Central memory CD4-positive, alpha-beta T cell (primary cell): ENCODE results near the gene ENDOV.

Experiments used
- DNase-seq: peaks from one replicate; pipeline ENCODE4 v3.0.0; 2022

ENDOV gene

DNA sequence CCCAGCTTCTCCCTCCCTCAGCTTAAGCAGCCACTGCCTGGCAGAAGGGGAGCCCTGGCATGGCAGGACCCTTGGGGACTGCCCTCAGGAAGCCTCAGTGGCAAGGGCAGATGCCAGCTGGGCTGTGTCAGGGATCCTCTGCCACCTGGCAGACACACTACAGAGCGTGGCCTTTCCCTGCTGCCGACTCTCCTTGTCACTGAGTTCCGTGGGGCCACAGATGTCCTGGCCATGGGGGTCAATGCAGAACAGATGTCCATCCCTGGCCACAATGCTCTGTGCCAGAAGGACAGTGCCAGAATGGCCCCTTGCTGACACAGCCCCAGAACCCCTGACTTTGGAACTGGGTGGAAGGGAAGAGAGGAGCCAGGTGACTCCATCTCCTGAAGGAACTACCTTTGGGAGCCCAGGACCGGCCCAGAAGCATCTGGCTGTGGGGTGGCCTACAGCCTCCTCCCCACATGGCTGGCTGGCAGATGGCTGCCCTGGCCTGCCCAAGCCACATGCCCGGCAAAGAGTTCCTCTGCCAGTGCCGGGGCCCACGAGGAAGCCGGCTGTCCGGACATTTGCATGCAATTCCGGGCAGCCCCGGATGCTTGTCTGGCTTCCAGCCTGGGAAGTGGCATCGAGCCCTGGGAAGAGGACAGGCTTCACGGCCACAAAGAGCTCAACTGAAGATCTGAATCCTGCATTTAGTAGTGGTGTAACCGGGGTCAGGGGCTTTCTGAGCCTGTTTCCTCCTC lies 37.4 kb downstream of the ENDOV start:
- no peak for DNase-seq

DNA sequence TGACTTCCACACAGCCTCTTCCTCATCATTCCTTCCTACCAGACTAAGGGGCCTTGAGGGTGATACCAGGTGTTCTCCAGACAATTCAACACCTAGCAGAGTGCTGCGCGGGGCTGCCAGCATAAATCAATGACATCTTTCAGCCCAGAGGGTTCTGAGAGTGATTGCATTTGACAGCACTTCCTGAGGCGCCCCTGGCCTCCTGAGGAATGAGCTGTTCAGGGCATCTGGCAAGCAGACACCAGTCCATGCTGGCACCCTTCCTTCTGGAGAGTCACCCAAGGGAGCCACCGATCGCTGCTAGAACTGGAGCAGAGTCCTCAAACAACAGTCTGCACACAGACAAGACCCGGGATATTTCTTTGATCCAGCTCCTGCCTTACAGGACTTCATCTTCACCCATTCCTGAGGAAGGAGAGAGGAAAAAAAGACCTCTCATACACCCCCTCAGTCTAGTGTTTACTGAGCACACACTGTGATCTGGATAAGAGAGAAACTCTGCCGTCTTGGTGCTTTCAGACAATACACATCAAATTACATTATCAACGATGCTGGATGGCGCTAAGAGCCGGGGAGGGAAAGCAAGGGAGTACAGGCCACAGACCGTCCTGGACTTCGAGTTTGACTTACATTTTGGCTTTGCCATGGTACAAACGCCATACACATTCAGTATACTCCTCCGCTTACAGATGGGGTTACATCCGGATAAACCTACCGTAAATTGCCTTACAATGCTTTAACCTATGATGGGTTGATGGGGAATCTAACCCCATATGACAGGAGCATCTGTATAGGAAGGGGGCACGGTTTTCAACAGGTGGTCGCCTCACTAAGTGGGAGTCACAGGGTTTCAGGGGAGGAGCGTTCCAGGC lies 38.4 kb downstream of the ENDOV start:
- no peak for DNase-seq

DNA sequence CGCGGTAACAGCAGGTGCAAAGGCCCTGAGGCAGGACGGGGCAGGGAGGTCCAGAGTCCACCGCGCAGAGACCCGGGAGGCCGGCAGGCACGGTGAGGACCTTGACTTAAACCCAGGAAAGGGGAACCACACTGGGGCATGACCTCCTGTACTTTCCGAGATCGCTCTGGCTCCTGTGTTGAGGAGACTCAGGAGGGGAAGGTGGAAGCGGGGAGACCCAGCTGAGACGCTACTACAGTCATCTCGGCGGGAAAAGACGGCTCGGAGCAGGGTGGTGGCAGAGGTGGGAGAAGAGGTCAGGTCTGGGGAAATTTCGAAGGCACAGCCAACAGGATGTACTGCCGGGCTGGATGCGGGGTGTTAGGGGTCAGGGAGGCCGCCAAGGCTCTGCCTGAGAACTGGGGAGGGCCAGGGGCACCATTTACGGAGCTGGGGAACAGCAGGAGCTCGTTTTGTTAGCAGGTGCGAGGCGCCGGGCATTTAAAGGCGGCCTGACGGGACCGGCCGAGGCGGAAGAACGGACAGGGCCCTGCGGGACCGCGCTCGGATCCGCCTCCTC lies 39.1 kb downstream of the ENDOV start:
- DNase-seq, result no peak

DNA sequence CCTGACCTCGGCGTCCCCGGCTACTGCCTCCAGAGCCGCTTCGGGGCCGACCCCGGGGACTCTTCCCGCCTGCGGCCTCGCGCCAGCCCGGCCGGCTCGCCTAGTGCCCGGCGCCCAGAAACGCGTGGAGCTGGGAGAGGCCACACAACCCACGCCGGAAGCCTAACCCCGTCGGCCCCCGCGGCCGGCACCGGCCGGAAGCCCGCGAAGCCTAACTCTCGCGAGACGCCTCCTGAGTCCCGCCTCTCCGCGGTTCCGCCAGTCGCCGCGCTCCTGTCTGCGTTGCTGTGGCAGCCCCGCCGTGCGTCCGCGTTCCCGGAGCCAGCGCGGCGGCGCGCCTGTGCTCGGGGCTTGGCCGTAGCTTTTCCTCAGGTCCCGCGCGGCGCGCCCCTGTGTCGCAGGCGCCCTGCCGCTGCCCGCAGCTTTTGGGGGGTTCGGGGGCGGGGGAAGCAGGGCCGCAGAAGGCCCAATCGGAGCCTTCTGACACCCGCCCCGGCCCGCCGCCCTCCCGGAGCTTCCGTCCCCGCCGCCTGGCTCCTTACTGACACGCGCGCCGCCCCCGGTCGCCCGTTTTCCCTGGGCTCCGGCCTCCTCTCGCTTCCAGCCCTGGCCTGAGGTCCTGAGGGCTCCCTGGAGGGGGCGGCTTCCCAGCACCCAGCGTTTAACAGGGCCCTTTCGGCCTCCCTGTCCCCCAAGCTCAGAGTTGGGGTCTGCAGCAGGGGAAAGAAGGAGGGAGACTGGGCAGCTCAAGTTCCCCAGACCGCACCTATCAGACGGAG lies 39.8 kb downstream of the ENDOV start:
- peak; percentile 93 for DNase-seq

DNA sequence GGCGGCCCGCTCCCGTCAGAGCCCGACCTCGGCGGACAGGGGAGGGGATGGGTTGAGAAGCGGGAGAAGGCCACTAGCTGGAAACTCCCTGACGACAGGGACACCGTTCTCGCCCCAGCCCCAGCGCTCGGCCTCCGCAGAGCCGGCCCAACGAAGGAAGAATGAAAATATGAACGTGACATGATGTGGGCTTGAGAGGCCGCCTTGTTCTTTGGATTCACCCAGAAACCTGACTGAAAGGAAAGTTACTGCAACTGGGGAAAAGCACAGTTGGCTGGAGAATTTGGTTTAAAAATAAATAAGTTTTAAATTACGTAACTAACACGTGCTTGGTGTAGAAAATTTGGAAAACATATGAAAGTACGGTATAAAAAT lies 40.4 kb downstream of the ENDOV start:
- no peak for DNase-seq

DNA sequence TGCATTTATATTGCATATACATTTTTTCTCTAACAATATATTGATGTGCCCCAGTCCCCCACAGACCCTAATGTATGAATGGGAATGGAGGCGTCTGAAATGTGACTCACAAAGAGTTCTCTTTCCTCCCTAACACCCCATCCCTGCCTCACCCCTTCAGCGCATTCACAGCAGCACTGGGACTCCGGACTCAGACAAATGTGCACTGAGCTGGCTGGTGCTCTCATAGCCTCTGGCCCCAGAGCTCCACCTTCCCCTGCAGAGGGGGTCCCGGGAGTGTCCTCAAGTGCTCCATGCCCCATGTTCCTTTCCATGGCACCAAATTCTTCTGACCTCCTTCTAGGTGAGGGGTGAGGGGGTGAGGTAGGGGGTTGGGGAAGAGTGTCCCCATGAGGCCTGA lies 40.8 kb downstream of the ENDOV start:
- no peak for DNase-seq

DNA sequence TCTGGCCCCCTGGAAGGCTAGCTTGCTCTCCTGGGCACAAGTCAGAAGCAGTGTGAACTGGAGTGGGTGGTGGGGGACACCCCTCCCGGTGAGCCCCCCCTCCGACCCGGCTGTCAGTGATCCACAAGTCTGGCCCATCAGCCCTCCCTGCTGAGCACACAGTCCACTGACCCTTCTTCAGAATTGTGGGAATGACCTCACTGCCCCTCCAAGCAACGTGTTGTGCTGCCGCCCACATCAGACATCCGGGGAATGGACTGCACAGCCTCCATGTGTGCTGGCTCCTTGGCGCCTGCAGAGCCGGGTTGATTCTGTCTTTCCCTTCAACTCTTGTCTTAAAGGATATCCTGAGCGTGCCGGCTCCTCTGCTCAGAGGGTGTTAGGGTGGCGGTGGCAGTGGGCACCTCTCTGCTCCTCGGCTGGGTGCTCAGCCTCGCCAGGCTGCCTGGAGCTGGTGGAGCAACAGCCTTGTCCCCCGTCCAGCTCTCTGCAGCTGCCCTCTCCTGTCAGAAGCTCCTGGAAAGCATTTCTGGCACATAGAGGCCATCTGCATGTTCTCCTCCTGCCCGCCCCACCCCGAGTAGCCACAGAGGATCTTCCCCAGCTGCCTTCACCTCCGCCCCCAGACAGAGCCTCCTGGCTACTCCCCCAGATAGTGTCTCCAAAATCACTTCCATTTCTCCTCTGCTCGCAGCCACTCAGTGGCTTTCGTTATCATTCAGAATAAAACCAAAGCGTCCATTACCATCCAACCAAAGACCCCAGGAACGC lies 41.7 kb downstream of the ENDOV start:
- DNase-seq, result no peak

DNA sequence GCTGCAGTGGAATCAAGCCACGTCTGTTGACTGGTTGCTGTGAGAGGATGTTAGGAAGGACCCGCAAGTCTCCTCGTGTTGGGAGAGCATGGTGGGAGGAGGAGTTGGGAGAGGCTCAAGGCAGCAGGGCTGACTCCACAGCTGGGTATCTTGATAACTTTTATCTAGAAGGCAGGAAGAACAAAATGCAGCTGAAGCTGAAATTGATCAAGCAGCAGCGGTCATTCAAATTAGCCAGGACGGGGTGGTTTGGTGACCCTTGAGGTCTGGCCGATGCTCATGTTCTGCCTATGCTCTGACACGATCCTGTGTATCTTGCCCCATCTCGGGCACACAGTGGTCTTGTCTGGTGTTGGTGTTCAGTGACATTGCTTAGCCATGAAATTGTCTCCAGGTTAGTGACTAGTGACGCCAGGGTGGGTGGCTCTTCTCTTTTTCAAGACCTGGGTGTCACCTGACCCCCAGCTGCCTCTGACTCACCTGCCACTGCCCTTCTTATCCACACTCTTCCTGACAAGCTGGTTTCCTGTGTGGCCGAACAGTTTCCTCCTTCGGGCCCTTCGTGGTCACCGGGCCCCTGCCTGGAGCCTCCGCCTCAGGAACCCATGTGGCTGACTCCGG lies 42.4 kb downstream of the ENDOV start:
- DNase-seq, result no peak

DNA sequence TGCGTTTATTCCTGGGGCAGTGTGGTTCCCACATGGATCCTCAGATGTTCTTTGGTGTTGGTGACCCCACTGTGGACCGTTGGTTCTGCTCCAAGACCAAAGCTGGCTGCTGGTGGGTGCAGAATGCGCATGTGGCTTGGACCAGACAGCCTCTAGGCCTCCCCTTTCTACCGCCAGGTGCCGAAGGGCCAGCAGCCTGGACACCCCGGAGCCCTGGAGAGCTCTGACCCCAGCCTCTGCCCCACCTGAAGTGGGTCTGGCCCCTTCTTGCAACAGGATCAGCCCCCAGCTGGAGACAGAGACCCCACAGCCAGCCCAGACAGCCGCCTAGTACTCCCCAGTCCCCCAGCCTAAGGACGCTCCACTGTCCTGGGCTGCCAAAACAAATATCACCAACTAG lies 43.0 kb downstream of the ENDOV start:
- no peak for DNase-seq

DNA sequence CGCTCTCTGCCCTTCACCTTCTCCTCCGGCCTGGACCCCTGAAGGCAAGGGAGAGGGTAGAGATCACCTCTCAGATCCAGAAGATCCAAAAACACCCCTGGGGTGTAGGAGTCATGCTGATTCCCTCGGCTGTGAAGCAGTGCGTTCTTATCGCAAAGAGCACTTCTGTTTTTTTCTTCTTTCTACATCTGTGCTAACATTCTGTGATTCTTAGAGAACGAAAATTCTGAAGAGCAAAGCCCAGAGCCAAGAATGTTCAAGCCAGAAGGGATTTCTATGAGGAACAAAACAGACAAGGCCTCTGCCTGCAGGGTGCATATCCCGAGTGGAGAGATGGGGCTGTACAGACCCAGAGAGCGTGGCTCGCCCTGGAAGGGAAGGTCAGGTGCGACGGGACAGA lies 44.3 kb downstream of the ENDOV start:
- no peak for DNase-seq

DNA sequence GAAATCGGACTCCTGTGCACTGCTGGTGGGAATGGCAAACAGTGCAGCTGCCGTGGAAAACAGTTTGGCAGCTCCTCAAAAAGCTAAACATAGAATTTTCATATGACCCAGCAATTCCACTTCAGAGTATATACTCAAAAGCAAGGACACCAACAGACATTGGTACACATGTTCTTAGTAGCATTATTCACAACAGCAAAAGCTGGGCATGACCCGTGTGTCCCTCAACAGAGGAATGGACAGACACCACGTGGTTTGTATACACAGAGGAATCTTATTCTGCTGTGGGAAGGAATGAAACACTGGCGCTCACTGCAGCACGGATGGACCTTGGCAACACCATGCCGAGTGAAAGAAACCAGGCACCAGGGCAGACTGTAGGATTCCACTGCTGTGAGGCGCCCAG lies 45.5 kb downstream of the ENDOV start:
- DNase-seq, result no peak

DNA sequence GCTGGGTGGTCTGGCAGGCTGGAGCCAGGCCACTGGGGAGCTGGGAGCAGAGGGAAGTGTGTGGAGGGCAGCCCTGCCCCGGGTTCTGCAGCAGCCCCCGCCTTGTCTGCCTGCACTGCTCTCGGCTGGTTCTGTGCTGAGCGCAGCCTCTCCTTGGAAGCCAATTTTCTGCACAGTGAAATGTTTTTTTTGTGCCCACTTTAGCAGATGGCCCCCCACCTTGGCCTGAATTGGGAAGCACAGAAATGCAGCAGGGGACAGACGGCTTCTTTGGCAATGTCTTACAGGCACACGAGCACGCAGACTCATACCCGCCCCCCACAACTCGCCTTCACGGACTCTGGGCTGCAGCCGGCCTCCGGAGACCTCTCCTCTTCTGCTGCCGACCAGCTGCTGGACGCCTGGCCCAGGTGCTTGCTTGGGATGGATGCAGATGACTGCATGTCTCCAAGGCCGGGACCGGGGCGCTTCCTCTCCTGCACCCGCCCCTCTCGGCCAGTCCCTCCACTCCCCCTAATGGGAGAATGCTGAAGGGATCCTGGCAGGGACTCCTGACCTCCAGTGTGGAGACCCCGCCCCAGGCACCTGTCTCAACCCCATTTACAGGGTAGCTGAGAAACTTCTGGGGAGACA lies 46.7 kb downstream of the ENDOV start:
- no peak for DNase-seq

DNA sequence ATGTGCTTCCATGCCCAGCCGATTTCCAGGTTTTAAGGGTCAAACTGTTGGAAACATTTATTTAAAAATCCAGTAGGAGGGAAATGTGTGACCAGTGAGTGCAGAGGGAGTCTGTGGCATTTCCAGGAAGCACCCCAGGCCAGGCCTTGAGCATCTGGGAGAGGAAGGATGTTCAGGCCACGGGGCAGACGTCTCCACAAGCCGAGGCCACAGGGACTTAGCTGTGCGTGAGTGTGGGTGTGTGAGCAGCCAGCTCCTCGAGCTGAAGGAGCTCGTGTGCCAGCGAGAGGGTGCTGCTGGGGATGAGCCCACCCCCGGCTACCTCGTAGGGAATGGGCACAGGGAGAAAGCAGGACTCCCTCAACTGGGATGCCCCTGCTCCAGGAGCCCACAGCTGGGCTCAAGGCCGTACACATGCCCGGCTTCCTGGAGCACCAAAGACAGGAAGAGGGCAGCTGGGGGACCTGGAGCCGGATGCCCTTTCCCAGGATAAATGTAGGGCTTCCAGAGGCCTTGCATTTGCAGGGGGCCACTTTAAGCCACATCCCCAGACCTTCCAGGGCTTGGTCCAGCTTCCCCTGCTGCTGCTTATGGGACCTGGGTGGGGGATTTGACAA lies 48.9 kb downstream of the ENDOV start:
- DNase-seq, result no peak

DNA sequence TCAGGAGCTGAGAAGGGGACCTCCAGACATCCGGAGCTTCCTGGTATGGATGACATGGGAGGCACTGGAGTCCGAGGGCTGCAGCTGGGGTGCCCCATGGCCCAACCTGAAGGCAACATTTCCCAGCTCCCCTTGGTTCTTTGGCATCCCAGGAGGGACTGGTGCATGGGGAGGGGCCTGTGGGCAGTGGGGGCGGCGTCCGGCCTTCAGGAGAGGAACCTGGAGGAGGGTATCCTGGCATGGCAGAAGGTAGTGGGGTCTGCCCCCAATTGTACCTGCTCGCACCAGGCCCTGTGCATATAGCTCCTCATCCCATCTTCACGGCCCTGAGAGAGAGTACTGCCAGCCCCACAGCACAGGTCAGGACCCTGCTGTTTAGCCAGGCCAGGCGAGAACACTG lies 49.5 kb downstream of the ENDOV start:
- no peak for DNase-seq

DNA sequence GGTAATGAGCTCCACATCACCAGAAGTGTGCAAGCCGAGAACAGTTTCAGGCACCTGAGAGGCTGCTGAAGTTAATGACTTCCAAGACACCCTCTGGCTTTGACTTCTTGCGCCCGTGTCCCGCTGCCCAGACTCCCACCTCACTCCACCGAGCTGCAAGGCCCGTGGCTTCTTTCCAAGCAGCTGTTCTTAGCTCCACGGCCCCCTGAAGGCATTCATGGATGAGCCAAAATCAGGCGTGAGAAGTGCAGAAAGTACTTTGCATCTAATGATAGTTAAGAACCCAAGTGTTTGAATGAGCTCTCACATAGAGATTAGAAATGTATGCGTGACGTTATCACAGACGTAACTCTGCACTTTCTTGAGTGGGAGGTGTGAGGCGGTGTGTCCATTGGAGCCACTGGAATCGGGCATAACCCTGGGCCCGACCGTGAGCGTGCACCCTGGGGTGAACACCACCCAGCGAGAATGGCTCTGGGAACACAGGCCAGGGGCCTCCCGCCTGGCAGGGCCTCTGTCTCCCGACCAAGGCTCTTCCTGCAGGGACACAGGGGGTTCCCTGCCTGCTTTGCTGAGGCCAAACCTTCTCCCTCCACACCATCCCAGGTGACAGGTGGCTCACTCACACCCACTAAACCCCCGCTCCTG lies 50.5 kb downstream of the ENDOV start:
- no peak for DNase-seq

DNA sequence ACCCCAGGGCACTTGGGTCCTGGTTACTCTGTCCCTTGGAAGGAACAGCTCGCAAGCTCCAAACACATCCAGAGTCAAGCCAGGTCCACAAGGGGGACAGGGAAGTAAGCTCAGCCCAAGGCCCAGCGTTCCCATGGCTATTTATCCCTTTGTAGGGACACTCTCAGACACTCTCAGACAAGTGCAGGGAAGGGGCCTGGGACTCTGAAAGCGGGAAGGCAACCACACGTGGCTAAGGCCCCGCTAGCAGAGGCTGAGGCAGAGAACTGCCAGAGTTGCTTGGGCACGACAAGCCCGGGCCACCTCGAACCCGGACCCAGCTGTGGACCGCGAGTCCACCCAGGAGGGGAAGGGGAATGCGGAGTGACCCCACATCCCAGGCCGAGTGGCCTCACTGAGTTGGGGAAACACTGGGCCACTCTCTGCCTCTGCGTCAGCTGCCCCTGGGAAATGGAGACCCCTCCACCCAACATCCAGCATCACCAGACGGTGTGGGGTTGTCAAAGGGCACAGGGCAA lies 51.3 kb downstream of the ENDOV start:
- no peak for DNase-seq

DNA sequence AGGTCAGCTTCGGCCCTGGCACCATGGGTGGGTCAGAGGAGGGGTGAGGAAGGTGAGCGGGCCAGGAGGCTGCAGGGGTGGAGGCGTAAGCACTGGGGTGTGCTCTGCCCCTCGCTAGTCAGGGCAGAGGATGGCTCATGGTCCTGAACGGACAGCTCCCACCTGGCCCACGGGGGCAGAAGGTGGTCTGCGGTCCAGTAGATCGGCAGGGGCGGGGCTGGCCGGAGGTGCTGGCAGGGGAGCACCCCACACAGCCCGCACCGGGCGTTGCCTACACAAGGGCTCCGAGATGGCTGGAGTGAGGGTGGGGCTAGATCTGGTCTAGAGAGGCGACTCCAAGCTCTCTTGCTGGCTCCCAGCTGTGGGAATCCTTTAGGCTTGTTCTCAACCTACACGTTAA lies 53.3 kb downstream of the ENDOV start:
- no peak for DNase-seq

DNA sequence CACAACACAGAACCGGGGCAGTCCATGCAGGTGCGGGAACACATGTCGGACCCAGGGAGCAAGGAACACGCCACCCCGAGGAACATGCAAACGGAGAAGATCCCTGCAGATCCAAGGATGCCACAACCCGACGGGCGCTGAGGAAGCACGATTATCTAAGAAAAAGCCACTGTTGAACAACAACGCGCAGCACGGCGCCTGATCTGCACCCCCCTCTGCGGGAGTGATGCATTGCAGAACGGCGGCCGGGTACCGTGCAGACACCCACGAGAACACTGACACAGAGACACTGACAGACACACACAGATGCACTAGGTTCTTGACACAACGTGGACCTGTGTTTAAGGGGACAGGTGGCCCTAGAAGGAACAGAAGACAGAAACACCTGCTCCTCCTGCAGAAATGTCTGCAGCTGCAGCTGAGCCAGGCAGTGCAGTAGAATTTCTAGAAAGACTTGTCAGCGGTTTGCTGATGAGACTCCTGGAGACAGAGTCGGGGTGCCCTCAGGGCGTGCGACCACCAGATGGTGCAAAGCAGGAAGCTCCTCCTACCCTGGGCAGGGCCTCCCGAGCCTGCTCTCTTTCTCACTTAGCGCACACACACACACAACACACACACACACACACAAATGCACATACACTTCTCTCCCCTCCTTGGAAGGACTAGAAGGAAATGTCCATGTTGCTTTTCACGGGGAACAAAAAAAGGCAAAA lies 54.0 kb downstream of the ENDOV start:
- DNase-seq, result no peak

DNA sequence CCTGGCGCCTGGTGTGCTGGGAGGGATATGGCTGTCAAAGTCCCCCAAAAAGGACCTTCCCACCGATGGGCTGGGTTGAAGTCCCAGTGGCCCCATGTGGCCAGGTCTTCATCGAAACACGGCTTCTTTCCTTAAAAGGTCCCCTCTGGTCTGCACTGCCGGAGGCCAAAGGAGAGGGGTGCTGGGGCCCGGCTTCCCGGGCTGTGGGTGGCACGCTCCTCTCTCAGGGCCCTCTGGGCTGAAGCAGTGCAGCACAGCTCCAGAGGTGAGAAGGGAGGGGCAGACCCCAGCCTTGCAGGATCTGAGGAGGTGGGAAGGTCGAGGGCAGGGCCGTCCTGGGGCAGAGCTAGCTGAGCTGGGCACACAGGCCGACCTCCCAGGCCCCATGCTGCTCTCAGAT lies 54.7 kb downstream of the ENDOV start:
- no peak for DNase-seq

DNA sequence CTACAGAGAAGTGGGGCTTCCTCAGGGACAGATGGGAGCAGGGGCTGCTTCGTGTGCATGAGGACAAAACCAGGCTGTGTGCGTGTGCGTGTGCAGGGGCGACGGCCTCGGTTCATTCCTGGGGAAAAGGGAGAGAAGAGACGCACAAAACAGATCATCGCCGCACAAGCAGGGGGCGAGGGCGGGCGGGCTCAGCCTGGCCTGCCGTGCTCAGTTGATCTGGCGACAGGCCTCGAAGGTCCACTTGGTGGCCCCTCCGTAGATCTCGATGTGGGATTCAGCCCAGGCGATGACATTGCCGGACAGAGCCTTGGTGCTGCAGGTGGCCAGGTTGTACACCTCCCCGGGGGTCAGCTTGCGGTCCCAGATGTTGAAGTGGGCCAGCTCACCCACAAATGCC lies 55.6 kb downstream of the ENDOV start:
- no peak for DNase-seq
